CD4-positive, alpha-beta T cell treated with Interleukin-17A for 1 hour (primary cell): Measurements from ENCODE around the gene CLK4.
A peak's percentile ranks its signal among the peaks of the same experiment; 100 is the strongest.

Experiments
- DNase-seq: peaks from one replicate; pipeline ENCODE4 v3.0.0-alpha.2; 2020

CLK4 gene

GRCh38 chr5:178626484-178627258 is at the start of gene CLK4:
Gene CLK4 (minus strand): TSS chr5:178627050. CDS start chr5:178623416, 3,634 bp downstream.
- DNase-seq: peak; percentile 97

- DNase-seq: no peak
Measured at GRCh38 chr5:178675922-178676321, 49.1 kb upstream of the CLK4 start.

GRCh38 chr5:178674334-178674733 is 47.5 kb upstream of the CLK4 start:
- no peak for DNase-seq

- no peak for DNase-seq
Measured at GRCh38 chr5:178673801-178674295, 47.0 kb upstream of the CLK4 start.

- DNase-seq: no peak
Measured at GRCh38 chr5:178672630-178673029, 45.8 kb upstream of the CLK4 start.

- no peak for DNase-seq
Measured at GRCh38 chr5:178671602-178672144, 44.8 kb upstream of the CLK4 start.

- DNase-seq: no peak
Measured at GRCh38 chr5:178670351-178670885, 43.6 kb upstream of the CLK4 start.

- no peak for DNase-seq
Measured at GRCh38 chr5:178668579-178668978, 41.7 kb upstream of the CLK4 start.

- DNase-seq: no peak
Measured at GRCh38 chr5:178667688-178668087, 40.8 kb upstream of the CLK4 start.

GRCh38 chr5:178667101-178667500 is 40.3 kb upstream of the CLK4 start:
- DNase-seq: no peak

GRCh38 chr5:178664141-178664540 is 37.3 kb upstream of the CLK4 start:
- no peak for DNase-seq

GRCh38 chr5:178662541-178662860 is 35.7 kb upstream of the CLK4 start:
- no peak for DNase-seq

- DNase-seq: no peak
Measured at GRCh38 chr5:178661836-178662540, 35.1 kb upstream of the CLK4 start.

GRCh38 chr5:178651046-178651810 is 24.4 kb upstream of the CLK4 start:
- DNase-seq: no peak

- no peak for DNase-seq
Measured at GRCh38 chr5:178650214-178650613, 23.4 kb upstream of the CLK4 start.

GRCh38 chr5:178649580-178649979 is 22.7 kb upstream of the CLK4 start:
- DNase-seq: no peak

GRCh38 chr5:178644826-178645545 is 18.1 kb upstream of the CLK4 start:
- DNase-seq: no peak

- DNase-seq: no peak
Measured at GRCh38 chr5:178642351-178642909, 15.6 kb upstream of the CLK4 start.

- DNase-seq: no peak
Measured at GRCh38 chr5:178641711-178642110, 14.9 kb upstream of the CLK4 start.

GRCh38 chr5:178640331-178641045 is 13.6 kb upstream of the CLK4 start:
- DNase-seq: no peak

- no peak for DNase-seq
Measured at GRCh38 chr5:178637356-178638074, 10.7 kb upstream of the CLK4 start.
